ENCODE measurements around the gene COMMD8. TPM values are rescaled to one million over a fixed set of nuclear protein-coding genes. Genes with fewer than 3 reads are reported as not detected.

COMMD8 gene
- total and polyA plus RNA-seq, 4 donors: 3.6 to 17.5 (median 9.0) TPM

- TF ChIP-seq RXRA (IDR thresholded peaks at IDR 0.05): no peak
- no peak for TF ChIP-seq HNF4G (IDR thresholded peaks at IDR 0.05)
Observed at GRCh38 chr4:47468706-47469365, 5.3 kb upstream of the COMMD8 start (continued).

GRCh38 chr4:47466056-47466785 is 2.7 kb upstream of the COMMD8 start:
- Histone ChIP-seq H3K4me3 (ENCODE audit: low read depth in 1 of 3, low read length in 3 of 3) (no peak overlapping the region), H3K27ac (ENCODE audit: low read depth in 1 of 2, low read length in 2 of 2) (no peak overlapping the region), H3K9me3 (ENCODE audit: control insufficient read depth in 4 of 4, low read length in 3 of 4) (no peaks in the 10 kb centered on the region), H3K27me3 (ENCODE audit: control insufficient read depth in 4 of 4, insufficient read depth in 4 of 4, low read length in 3 of 4) (no peaks in the 10 kb centered on the region), H3K4me1 (ENCODE audit: control insufficient read depth in 4 of 4, insufficient read depth in 4 of 4, low read length in 3 of 4) (peaks cover 3 to 7% (median 6%) of the 10 kb centered on the region in 4 donors), H3K9ac (ENCODE audit: low read depth in 1 of 2, low read length in 2 of 2) (no peak overlapping the region), H3K36me3 (ENCODE audit: control insufficient read depth in 4 of 4, insufficient read depth in 3 of 4, low read depth in 1 of 4, low read length in 3 of 4) (no peaks in the 10 kb centered on the region)
- no peak for DNase-seq (ENCODE audit: low spot score)
- 39% methylated on average over 2 of the region's 2 CpGs for WGBS
- TF ChIP-seq RAD21 (IDR thresholded peaks at IDR 0.05): no peak
- TF ChIP-seq, protein P1, sequence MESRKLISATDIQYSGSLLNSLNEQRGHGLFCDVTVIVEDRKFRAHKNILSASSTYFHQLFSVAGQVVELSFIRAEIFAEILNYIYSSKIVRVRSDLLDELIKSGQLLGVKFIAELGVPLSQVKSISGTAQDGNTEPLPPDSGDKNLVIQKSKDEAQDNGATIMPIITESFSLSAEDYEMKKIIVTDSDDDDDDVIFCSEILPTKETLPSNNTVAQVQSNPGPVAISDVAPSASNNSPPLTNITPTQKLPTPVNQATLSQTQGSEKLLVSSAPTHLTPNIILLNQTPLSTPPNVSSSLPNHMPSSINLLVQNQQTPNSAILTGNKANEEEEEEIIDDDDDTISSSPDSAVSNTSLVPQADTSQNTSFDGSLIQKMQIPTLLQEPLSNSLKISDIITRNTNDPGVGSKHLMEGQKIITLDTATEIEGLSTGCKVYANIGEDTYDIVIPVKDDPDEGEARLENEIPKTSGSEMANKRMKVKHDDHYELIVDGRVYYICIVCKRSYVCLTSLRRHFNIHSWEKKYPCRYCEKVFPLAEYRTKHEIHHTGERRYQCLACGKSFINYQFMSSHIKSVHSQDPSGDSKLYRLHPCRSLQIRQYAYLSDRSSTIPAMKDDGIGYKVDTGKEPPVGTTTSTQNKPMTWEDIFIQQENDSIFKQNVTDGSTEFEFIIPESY (IDR thresholded peaks at IDR 0.05): no peak

- no peak overlapping the region for H3K27ac ChIP-seq (ENCODE audit: low read depth in 1 of 2, low read length in 2 of 2)
- H3K27me3 ChIP-seq (ENCODE audit: control insufficient read depth in 4 of 4, insufficient read depth in 4 of 4, low read length in 3 of 4): no peaks in the 10 kb centered on the region
- no peaks in the 10 kb centered on the region for H3K36me3 ChIP-seq (ENCODE audit: control insufficient read depth in 4 of 4, insufficient read depth in 3 of 4, low read depth in 1 of 4, low read length in 3 of 4)
- no peak for DNase-seq (ENCODE audit: low spot score)
- no peak for TF ChIP-seq FOXA2 (IDR thresholded peaks at IDR 0.05)
- no peak for TF ChIP-seq GABPA (IDR thresholded peaks at IDR 0.05 in 1 of 2, conservative IDR thresholded peaks at IDR 0.05 in 1 of 2)
- no peak for TF ChIP-seq EGR1 (IDR thresholded peaks at IDR 0.05; ENCODE audit: low read depth in 2 of 2)
- TF ChIP-seq, protein P2, sequence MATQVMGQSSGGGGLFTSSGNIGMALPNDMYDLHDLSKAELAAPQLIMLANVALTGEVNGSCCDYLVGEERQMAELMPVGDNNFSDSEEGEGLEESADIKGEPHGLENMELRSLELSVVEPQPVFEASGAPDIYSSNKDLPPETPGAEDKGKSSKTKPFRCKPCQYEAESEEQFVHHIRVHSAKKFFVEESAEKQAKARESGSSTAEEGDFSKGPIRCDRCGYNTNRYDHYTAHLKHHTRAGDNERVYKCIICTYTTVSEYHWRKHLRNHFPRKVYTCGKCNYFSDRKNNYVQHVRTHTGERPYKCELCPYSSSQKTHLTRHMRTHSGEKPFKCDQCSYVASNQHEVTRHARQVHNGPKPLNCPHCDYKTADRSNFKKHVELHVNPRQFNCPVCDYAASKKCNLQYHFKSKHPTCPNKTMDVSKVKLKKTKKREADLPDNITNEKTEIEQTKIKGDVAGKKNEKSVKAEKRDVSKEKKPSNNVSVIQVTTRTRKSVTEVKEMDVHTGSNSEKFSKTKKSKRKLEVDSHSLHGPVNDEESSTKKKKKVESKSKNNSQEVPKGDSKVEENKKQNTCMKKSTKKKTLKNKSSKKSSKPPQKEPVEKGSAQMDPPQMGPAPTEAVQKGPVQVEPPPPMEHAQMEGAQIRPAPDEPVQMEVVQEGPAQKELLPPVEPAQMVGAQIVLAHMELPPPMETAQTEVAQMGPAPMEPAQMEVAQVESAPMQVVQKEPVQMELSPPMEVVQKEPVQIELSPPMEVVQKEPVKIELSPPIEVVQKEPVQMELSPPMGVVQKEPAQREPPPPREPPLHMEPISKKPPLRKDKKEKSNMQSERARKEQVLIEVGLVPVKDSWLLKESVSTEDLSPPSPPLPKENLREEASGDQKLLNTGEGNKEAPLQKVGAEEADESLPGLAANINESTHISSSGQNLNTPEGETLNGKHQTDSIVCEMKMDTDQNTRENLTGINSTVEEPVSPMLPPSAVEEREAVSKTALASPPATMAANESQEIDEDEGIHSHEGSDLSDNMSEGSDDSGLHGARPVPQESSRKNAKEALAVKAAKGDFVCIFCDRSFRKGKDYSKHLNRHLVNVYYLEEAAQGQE (IDR thresholded peaks at IDR 0.05): no peak
- no peak for TF ChIP-seq ATF3 (IDR thresholded peaks at IDR 0.05)
- TF ChIP-seq HNF4A (conservative IDR thresholded peaks at IDR 0.05): no peak
- no peak for TF ChIP-seq YY1 (IDR thresholded peaks at IDR 0.05)
- no peak for TF ChIP-seq FOXA1 (IDR thresholded peaks at IDR 0.05)
- no peak for TF ChIP-seq SP1 (IDR thresholded peaks at IDR 0.05)
- TF ChIP-seq NR2F2 (IDR thresholded peaks at IDR 0.05): no peak
- TF ChIP-seq MAX (IDR thresholded peaks at IDR 0.05): no peak
- H3K9ac ChIP-seq (ENCODE audit: low read depth in 1 of 2, low read length in 2 of 2): no peak overlapping the region
- peaks cover 3 to 7% (median 6%) of the 10 kb centered on the region in 4 donors for H3K4me1 ChIP-seq (ENCODE audit: control insufficient read depth in 4 of 4, insufficient read depth in 4 of 4, low read length in 3 of 4)
- no peaks in the 10 kb centered on the region for H3K9me3 ChIP-seq (ENCODE audit: control insufficient read depth in 4 of 4, low read length in 3 of 4)
- 72% methylated on average over 2 of the region's 2 CpGs for WGBS
- H3K4me3 ChIP-seq (ENCODE audit: low read depth in 1 of 3, low read length in 3 of 3): no peak overlapping the region
Observed at GRCh38 chr4:47465004-47465403, 1.5 kb upstream of the COMMD8 start.

Measured in liver (tissue), 9 donors.